ENCODE measurements around the gene PROSER2. TPM values are rescaled to one million over a fixed set of nuclear protein-coding genes. Genes with fewer than 3 reads are reported as not detected.

The PROSER2 gene
- total and polyA plus RNA-seq, 8 donors = 1.3 to 16.2 (median 5.7) TPM; not detected in 1

- Histone ChIP-seq H3K27ac (no peak overlapping the region), H3K9me3 (no peaks in the 10 kb centered on the region), H3K4me3 (no peak overlapping the region), H3K36me3 (no peaks in the 10 kb centered on the region), H3K27me3 (peaks cover 0 to 5% (median 3%) of the 10 kb centered on the region in 3 donors), H3K4me1 (no peaks in the 10 kb centered on the region)
- no peak for TF ChIP-seq POLR2AphosphoS5 (IDR thresholded peaks at IDR 0.05)
- DNase-seq = no peak
- intact Hi-C loops (cut with DNase I; ENCODE audit: low total_unique reads) = no loop called here
- WGBS, 5 donors = 60 to 83% (median 71%) methylated on average over 3 of the region's 3 CpGs
Measured at GRCh38 chr10:11776080-11776479, 47.1 kb upstream of the PROSER2 start.

DNA sequence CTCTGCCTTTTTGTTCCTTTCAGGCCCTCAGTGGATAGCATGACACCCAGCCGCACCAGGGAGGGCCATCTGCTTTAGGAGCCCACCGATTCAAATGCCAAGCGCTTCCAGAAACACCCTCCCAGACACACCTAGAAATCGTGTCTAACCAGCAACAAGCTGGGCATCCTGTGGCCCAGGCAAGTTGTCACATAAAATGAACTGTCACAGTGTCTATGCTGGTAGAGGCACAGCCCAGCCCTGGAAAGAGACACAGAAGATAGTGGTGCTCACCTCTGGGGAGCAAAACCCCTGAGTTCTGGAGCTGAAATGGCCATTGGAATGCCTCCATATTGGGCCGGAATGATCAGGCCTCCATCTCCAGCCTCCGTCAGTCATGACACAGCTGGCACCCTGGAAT is 42.0 kb upstream of the PROSER2 start:
- Histone ChIP-seq H3K9me3 (no peaks in the 10 kb centered on the region), H3K4me3 (no peak overlapping the region), H3K36me3 (no peaks in the 10 kb centered on the region), H3K27me3 (no peaks in the 10 kb centered on the region), H3K4me1 (no peaks in the 10 kb centered on the region), H3K27ac (no peak overlapping the region)
- 74 to 94% (median 88%) methylated on average over 5 to 6 of the region's 6 CpGs for WGBS, 5 donors
- DNase-seq = no peak
- TF ChIP-seq, protein P1, sequence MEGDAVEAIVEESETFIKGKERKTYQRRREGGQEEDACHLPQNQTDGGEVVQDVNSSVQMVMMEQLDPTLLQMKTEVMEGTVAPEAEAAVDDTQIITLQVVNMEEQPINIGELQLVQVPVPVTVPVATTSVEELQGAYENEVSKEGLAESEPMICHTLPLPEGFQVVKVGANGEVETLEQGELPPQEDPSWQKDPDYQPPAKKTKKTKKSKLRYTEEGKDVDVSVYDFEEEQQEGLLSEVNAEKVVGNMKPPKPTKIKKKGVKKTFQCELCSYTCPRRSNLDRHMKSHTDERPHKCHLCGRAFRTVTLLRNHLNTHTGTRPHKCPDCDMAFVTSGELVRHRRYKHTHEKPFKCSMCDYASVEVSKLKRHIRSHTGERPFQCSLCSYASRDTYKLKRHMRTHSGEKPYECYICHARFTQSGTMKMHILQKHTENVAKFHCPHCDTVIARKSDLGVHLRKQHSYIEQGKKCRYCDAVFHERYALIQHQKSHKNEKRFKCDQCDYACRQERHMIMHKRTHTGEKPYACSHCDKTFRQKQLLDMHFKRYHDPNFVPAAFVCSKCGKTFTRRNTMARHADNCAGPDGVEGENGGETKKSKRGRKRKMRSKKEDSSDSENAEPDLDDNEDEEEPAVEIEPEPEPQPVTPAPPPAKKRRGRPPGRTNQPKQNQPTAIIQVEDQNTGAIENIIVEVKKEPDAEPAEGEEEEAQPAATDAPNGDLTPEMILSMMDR (IDR thresholded peaks at IDR 0.05) = no peak
- TF ChIP-seq EP300 (IDR thresholded peaks at IDR 0.05) = no peak
- no peak for TF ChIP-seq POLR2A (IDR thresholded peaks at IDR 0.05)
- no peak for TF ChIP-seq POLR2AphosphoS5 (IDR thresholded peaks at IDR 0.05)
- intact Hi-C loops (cut with DNase I; ENCODE audit: low total_unique reads) = loop anchor here (10.0 kb wide), 1 partner anchor 204 kb away; no protein-coding TSS in a partner anchor

- TF ChIP-seq EP300 (IDR thresholded peaks at IDR 0.05) (no peak), POLR2AphosphoS5 (IDR thresholded peaks at IDR 0.05) (no peak)
- TF ChIP-seq, protein P1 (IDR thresholded peaks at IDR 0.05) = peak in 5 of 7 experiments; percentile 21 to 73 (median 68)
- Histone ChIP-seq H3K4me1 (no peaks in the 10 kb centered on the region), H3K36me3 (no peaks in the 10 kb centered on the region), H3K4me3 (no peak overlapping the region), H3K9me3 (no peaks in the 10 kb centered on the region), H3K27me3 (peaks cover 0 to 6% (median 0%) of the 10 kb centered on the region in 3 donors), H3K27ac (no peak overlapping the region)
- WGBS, 5 donors = 58 to 70% (median 69%) methylated on average over 10 to 18 of the region's 18 CpGs
- intact Hi-C loops (cut with DNase I; ENCODE audit: low total_unique reads) = loop anchor here (10.0 kb wide), 1 partner anchor 202 kb away; no protein-coding TSS in a partner anchor
- DNase-seq = peak in 1 of 2 donors; percentile 83
Measured at GRCh38 chr10:11782793-11783557, 40.2 kb upstream of the PROSER2 start.

- no peaks in the 10 kb centered on the region for H3K4me1 ChIP-seq
- no peaks in the 10 kb centered on the region for H3K9me3 ChIP-seq
- no peak overlapping the region for H3K27ac ChIP-seq
- no peak for TF ChIP-seq POLR2A (IDR thresholded peaks at IDR 0.05)
- TF ChIP-seq, protein P1 (IDR thresholded peaks at IDR 0.05) = no peak
- no peak for TF ChIP-seq EP300 (IDR thresholded peaks at IDR 0.05)
- TF ChIP-seq POLR2AphosphoS5 (IDR thresholded peaks at IDR 0.05) = no peak
- no peaks in the 10 kb centered on the region for H3K36me3 ChIP-seq
- H3K4me3 ChIP-seq = no peak overlapping the region
- WGBS, 5 donors = 75 to 91% (median 78%) methylated on average over 7 of the region's 7 CpGs
- DNase-seq = no peak
- intact Hi-C loops (cut with DNase I; ENCODE audit: low total_unique reads) = loop anchor here (10.0 kb wide), 1 partner anchor 201 kb away; no protein-coding TSS in a partner anchor
- H3K27me3 ChIP-seq = peaks cover 0 to 9% (median 0%) of the 10 kb centered on the region in 3 donors
Measured at GRCh38 chr10:11783558-11783865, 39.6 kb upstream of the PROSER2 start.

- no peak for DNase-seq
- no peaks in the 10 kb centered on the region for H3K36me3 ChIP-seq
- intact Hi-C loops (cut with DNase I; ENCODE audit: low total_unique reads) = loop anchor here (10.0 kb wide), 1 partner anchor 197 kb away; no protein-coding TSS in a partner anchor
- WGBS, 5 donors = 84 to 94% (median 90%) methylated on average over 8 to 9 of the region's 9 CpGs
- no peak overlapping the region for H3K4me3 ChIP-seq
- peaks cover 0 to 9% (median 0%) of the 10 kb centered on the region in 3 donors for H3K27me3 ChIP-seq
- H3K4me1 ChIP-seq = no peaks in the 10 kb centered on the region
- no peak overlapping the region for H3K27ac ChIP-seq
- H3K9me3 ChIP-seq = no peaks in the 10 kb centered on the region
- no peak for TF ChIP-seq POLR2A (IDR thresholded peaks at IDR 0.05)
- TF ChIP-seq EP300 (IDR thresholded peaks at IDR 0.05) = no peak
- TF ChIP-seq POLR2AphosphoS5 (IDR thresholded peaks at IDR 0.05) = no peak
- TF ChIP-seq, protein P1 (IDR thresholded peaks at IDR 0.05) = no peak
Measured at GRCh38 chr10:11787374-11787773, 35.8 kb upstream of the PROSER2 start.
